ENCODE results near the gene COL20A1. TPM values are rescaled to one million over a fixed set of nuclear protein-coding genes. Genes with fewer than 3 reads are reported as not detected.
"Not testable (repeated sequence)": the region's sequence is repeated elsewhere in the genome, so short reads cannot be mapped to it uniquely, and the experiment has no call there.

COL20A1 gene
- total and polyA plus RNA-seq, 8 donors = 0.53 to 2.4 TPM; not detected in 6

- WGBS, 5 donors = 47 to 56% (median 54%) methylated on average over 8 to 50 of the region's 50 CpGs
- Histone ChIP-seq H3K36me3 (no peaks in the 10 kb centered on the region), H3K4me1 (peaks cover 0 to 8% (median 0%) of the 10 kb centered on the region in 4 donors), H3K27ac (no peak overlapping the region), H3K27me3 (peaks cover 0 to 100% (median 36%) of the 10 kb centered on the region in 3 donors), H3K4me3 (no peak overlapping the region), H3K9me3 (no peaks in the 10 kb centered on the region)
- intact Hi-C loops (cut with DNase I; ENCODE audit: low total_unique reads) = no loop called here
- no peak for DNase-seq
- TF ChIP-seq POLR2A (IDR thresholded peaks at IDR 0.05) = no peak
- TF ChIP-seq CTCF (IDR thresholded peaks at IDR 0.05) = no peak
- no peak for TF ChIP-seq POLR2AphosphoS5 (IDR thresholded peaks at IDR 0.05)
- no peak for TF ChIP-seq EP300 (IDR thresholded peaks at IDR 0.05)
These were observed 46.3 kb upstream of the COL20A1 start for GRCh38 chr20:63246490-63247288.

GRCh38 chr20:63247671-63248228 lies 45.2 kb upstream of the COL20A1 start:
- Histone ChIP-seq H3K27me3 (peaks cover 0 to 100% (median 46%) of the 10 kb centered on the region in 3 donors), H3K4me1 (peaks cover 0 to 8% (median 0%) of the 10 kb centered on the region in 4 donors), H3K9me3 (no peaks in the 10 kb centered on the region), H3K27ac (no peak overlapping the region), H3K4me3 (no peak overlapping the region), H3K36me3 (no peaks in the 10 kb centered on the region)
- intact Hi-C loops (cut with DNase I; ENCODE audit: low total_unique reads) = no loop called here
- TF ChIP-seq EP300 (IDR thresholded peaks at IDR 0.05) (no peak), POLR2A (IDR thresholded peaks at IDR 0.05) (no peak), CTCF (IDR thresholded peaks at IDR 0.05) (no peak), POLR2AphosphoS5 (IDR thresholded peaks at IDR 0.05) (no peak)
- no peak for DNase-seq
- 65 to 75% (median 68%) methylated on average over 17 to 24 of the region's 24 CpGs for WGBS, 5 donors

- no peak for DNase-seq
- intact Hi-C loops (cut with DNase I; ENCODE audit: low total_unique reads) = no loop called here
- H3K9me3 ChIP-seq = no peaks in the 10 kb centered on the region
- H3K27me3 ChIP-seq = peaks cover 9 to 100% (median 59%) of the 10 kb centered on the region in 3 donors
- 64 to 75% (median 69%) methylated on average over 17 to 25 of the region's 25 CpGs for WGBS, 5 donors
- no peak overlapping the region for H3K27ac ChIP-seq
- no peaks in the 10 kb centered on the region for H3K36me3 ChIP-seq
- H3K4me1 ChIP-seq = peaks cover 6 to 19% (median 11%) of the 10 kb centered on the region in 4 donors
- H3K4me3 ChIP-seq = no peak overlapping the region
- no peak for TF ChIP-seq EP300 (IDR thresholded peaks at IDR 0.05)
- no peak for TF ChIP-seq POLR2A (IDR thresholded peaks at IDR 0.05)
- TF ChIP-seq CTCF (IDR thresholded peaks at IDR 0.05) = no peak
- no peak for TF ChIP-seq POLR2AphosphoS5 (IDR thresholded peaks at IDR 0.05)
These were observed 44.0 kb upstream of the COL20A1 start for GRCh38 chr20:63248835-63249591.

- no peak for TF ChIP-seq POLR2AphosphoS5 (IDR thresholded peaks at IDR 0.05)
- TF ChIP-seq CTCF (IDR thresholded peaks at IDR 0.05) = no peak
- TF ChIP-seq POLR2A (IDR thresholded peaks at IDR 0.05) = no peak
- TF ChIP-seq EP300 (IDR thresholded peaks at IDR 0.05) = no peak
- intact Hi-C loops (cut with DNase I; ENCODE audit: low total_unique reads) = no loop called here
- whole genome bisulfite sequencing, 5 donors = 83 to 88% (median 86%) methylated on average over 11 to 15 of the region's 15 CpGs
- DNase-seq = no peak
- Histone ChIP-seq H3K4me3 (no peak overlapping the region), H3K27me3 (peaks cover 18 to 100% (median 68%) of the 10 kb centered on the region in 3 donors), H3K27ac (no peak overlapping the region), H3K4me1 (peaks cover 12 to 28% (median 19%) of the 10 kb centered on the region in 4 donors), H3K9me3 (no peaks in the 10 kb centered on the region), H3K36me3 (no peaks in the 10 kb centered on the region)
These were observed 43.1 kb upstream of the COL20A1 start for GRCh38 chr20:63249891-63250290.

- WGBS, 5 donors = 20 to 46% (median 38%) methylated on average over 12 to 14 of the region's 14 CpGs
- DNase-seq; H3K27ac ChIP-seq; H3K4me3 ChIP-seq; H3K36me3 ChIP-seq; intact Hi-C loops (cut with DNase I; ENCODE audit: low total_unique reads); H3K9me3 ChIP-seq: not testable (repeated sequence)
- peaks cover 23 to 100% (median 82%) of the 10 kb centered on the region in 3 donors for H3K27me3 ChIP-seq
- H3K4me1 ChIP-seq = peaks cover 12 to 28% (median 19%) of the 10 kb centered on the region in 4 donors
These were observed 41.6 kb upstream of the COL20A1 start for GRCh38 chr20:63251350-63251749.

All from stomach (tissue), 9 donors.